SK-N-SH (cell line): ENCODE measurements around the gene PKP2. TPM values are rescaled to one million over a fixed set of nuclear protein-coding genes. Genes with fewer than 3 reads are reported as not detected.
"Not testable (repeated sequence)": the region's sequence is repeated elsewhere in the genome, so short reads cannot be mapped to it uniquely, and the experiment has no call there.

ENCODE experiments used
- CTCF ChIA-PET: fragments of 300-600, 350-600 bp; formaldehyde crosslinking; extraction: SDS; loops from one replicate; lab custom pipeline; 2021; lab: Yijun Ruan, JAX
- POLR2A ChIA-PET: fragments of 350-600 bp; sonication (Branson Sonifier 250); formaldehyde crosslinking; extraction: SDS; loops from one replicate; lab custom pipeline; 2020; ENCODE audit warnings: antibody characterized with exemption, inconsistent platforms; lab: Yijun Ruan, JAX
- DNase-seq: peaks from one replicate; pipeline ENCODE4 v3.0.0; 2012
- H2AFZ ChIP-seq: fragments of 200-600 bp; sonication (generic); 2 replicates; pipeline ENCODE4 v1.8.1; 2016; ENCODE audit warnings: antibody characterized with exemption, mild to moderate bottlenecking, low read depth
- H3F3A ChIP-seq: fragments of 200-600 bp; sonication (generic); replicated peaks from 2 replicates; pipeline ENCODE3; 2016; ENCODE audit warnings: antibody characterized with exemption, mild to moderate bottlenecking; ENCODE audit not compliant: insufficient read depth
- H3K27ac ChIP-seq, 2 experiments: fragments of 200-500 bp in 1 of 2; fragments of 200-600 bp in 1 of 2; sonication (Bioruptor generic) in 1 of 2; sonication (generic), shearing (Covaris generic) in 1 of 2; 2 replicates each; pipeline versions ENCODE4 v1.5.1 to v1.6.1; 2014 to 2016; ENCODE audit warnings: low read depth in 2 of 2, inconsistent platforms in 1 of 2, low read length in 1 of 2, mild to moderate bottlenecking in 1 of 2, mixed read lengths in 1 of 2
- H3K27me3 ChIP-seq: fragments of 200-600 bp; sonication (generic), shearing (Covaris generic); 2 replicates; pipeline ENCODE4 v1.6.1; 2016; ENCODE audit warnings: mixed run types; ENCODE audit not compliant: insufficient read depth
- H3K36me3 ChIP-seq, 2 experiments: fragments of 200-500 bp in 1 of 2; fragments of 200-600 bp in 1 of 2; sonication (Bioruptor generic) in 1 of 2; sonication (generic) in 1 of 2; replicated peaks in 1 of 2; 2 replicates each; pipeline versions ENCODE3 to v1.5.1; 2014 to 2016; ENCODE audit warnings: low read length in 1 of 2, mild to moderate bottlenecking in 1 of 2; ENCODE audit not compliant: insufficient read depth in 2 of 2, control insufficient read depth in 1 of 2
- H3K4me1 ChIP-seq, 2 experiments: fragments of 200-500 bp in 1 of 2; fragments of 200-600 bp in 1 of 2; sonication (Bioruptor generic) in 1 of 2; sonication (generic), shearing (Covaris generic) in 1 of 2; 2 replicates each; pipeline versions ENCODE4 v1.5.1 to v1.6.1; 2014 to 2016; ENCODE audit warnings: low read depth in 1 of 2, low read length in 1 of 2, mixed run types in 1 of 2; ENCODE audit not compliant: insufficient read depth in 2 of 2, control insufficient read depth in 1 of 2
- H3K4me2 ChIP-seq: fragments of 200-600 bp; sonication (generic), shearing (Covaris generic); 2 replicates; pipeline ENCODE4 v1.6.1; 2017; ENCODE audit warnings: mixed run types
- H3K4me3 ChIP-seq, 2 experiments: fragments of 200-500 bp in 1 of 2; fragments of 200-600 bp in 1 of 2; sonication (Bioruptor generic) in 1 of 2; sonication (generic), shearing (Covaris generic) in 1 of 2; 2 replicates each; pipeline versions ENCODE4 v1.5.1 to v1.8.1; 2014 to 2016; ENCODE audit warnings: low read depth in 2 of 2, inconsistent platforms in 1 of 2, low read length in 1 of 2, mild to moderate bottlenecking in 1 of 2, mixed read lengths in 1 of 2, moderate library complexity in 1 of 2
- H3K79me2 ChIP-seq: fragments of 200-600 bp; sonication (generic); 2 replicates; pipeline ENCODE4 v1.8.1; 2017; ENCODE audit warnings: mild to moderate bottlenecking; ENCODE audit not compliant: insufficient read depth
- H3K9ac ChIP-seq: fragments of 200-600 bp; sonication (generic); 2 replicates; pipeline ENCODE4 v1.6.1; 2017; ENCODE audit warnings: mixed run types
- H3K9me2 ChIP-seq: fragments of 200-600 bp; sonication (generic); 2 replicates; pipeline ENCODE4 v1.6.1; 2017; ENCODE audit warnings: mixed run types
- H3K9me3 ChIP-seq: fragments of 200-600 bp; sonication (generic); 2 replicates; pipeline ENCODE4 v1.6.1; 2017; ENCODE audit warnings: mixed run types, mild to moderate bottlenecking, moderate library complexity
- H4K20me1 ChIP-seq: fragments of 200-600 bp; sonication (generic); 2 replicates; pipeline ENCODE4 v1.6.1; 2017; ENCODE audit warnings: mild to moderate bottlenecking, mixed run types; ENCODE audit not compliant: insufficient read depth
- CHD2 ChIP-seq: fragments of 150-350 bp; IDR thresholded peaks from 2 replicates; pipeline ENCODE4 v1.6.1; 2018; ENCODE audit warnings: low read length; ENCODE audit not compliant: partially characterized antibody
- ELF1 ChIP-seq: IDR thresholded peaks from 2 replicates; pipeline ENCODE4 v1.4.0; 2012
- EZH2phosphoT487 ChIP-seq: fragments of 200-600 bp; sonication (generic); IDR thresholded peaks from 2 replicates; pipeline ENCODE4 v1.6.1; 2017; ENCODE audit warnings: low read depth, mixed run types, mild to moderate bottlenecking, antibody characterized with exemption, moderate library complexity, borderline replicate concordance
- FOXJ3 ChIP-seq: sonication (generic); formaldehyde crosslinking; IDR thresholded peaks from 2 replicates; pipeline ENCODE4 v1.5.1; 2020; ENCODE audit warnings: mild to moderate bottlenecking, missing genetic modification reagents
- FOXM1 ChIP-seq: IDR thresholded peaks from 2 replicates; pipeline ENCODE4 v1.4.0; 2012; ENCODE audit warnings: low read depth, mild to moderate bottlenecking
- MAX ChIP-seq: IDR thresholded peaks from 2 replicates; pipeline ENCODE4 v1.4.0; 2012; ENCODE audit warnings: low read depth
- MEF2A ChIP-seq: IDR thresholded peaks from 2 replicates; pipeline ENCODE4 v1.4.0; 2012; ENCODE audit warnings: low read depth, borderline replicate concordance
- NRF1 ChIP-seq: IDR thresholded peaks from 2 replicates; pipeline ENCODE4 v1.6.1; 2012; ENCODE audit warnings: low read depth, mild to moderate bottlenecking, low read length
- PBX3 ChIP-seq: IDR thresholded peaks from 2 replicates; pipeline ENCODE4; 2012
- POLR2AphosphoS5 ChIP-seq: IDR thresholded peaks from 2 replicates; pipeline ENCODE4 v1.6.1; 2012; ENCODE audit warnings: low read depth, low read length
- RAD21 ChIP-seq: IDR thresholded peaks from 2 replicates; pipeline ENCODE4 v1.6.1; 2012; ENCODE audit warnings: mild to moderate bottlenecking, low read length
- RFX5 ChIP-seq: IDR thresholded peaks from 2 replicates; pipeline ENCODE4 v1.6.1; 2012; ENCODE audit warnings: mild to moderate bottlenecking, improper control_type of control experiment, low read length
- RXRA ChIP-seq: IDR thresholded peaks from 2 replicates; pipeline ENCODE4 v1.4.0; 2012; ENCODE audit warnings: low read depth, mild to moderate bottlenecking, borderline replicate concordance
- SIN3A ChIP-seq: IDR thresholded peaks from 2 replicates; pipeline ENCODE4 v1.6.1; 2012; ENCODE audit warnings: low read depth, mild to moderate bottlenecking, low read length, moderate library complexity, borderline replicate concordance
- SMC3 ChIP-seq: IDR thresholded peaks from 2 replicates; pipeline ENCODE4 v1.6.1; 2012; ENCODE audit warnings: low read depth, low read length, improper control_type of control experiment
- TCF12 ChIP-seq: IDR thresholded peaks from 2 replicates; pipeline ENCODE4 v1.4.0; 2012
- TEAD4 ChIP-seq: IDR thresholded peaks from 2 replicates; pipeline ENCODE4 v1.4.0; 2012; ENCODE audit warnings: mild to moderate bottlenecking, borderline replicate concordance; ENCODE audit not compliant: insufficient read depth
- USF2 ChIP-seq: fragments of 150-350 bp; IDR thresholded peaks from 2 replicates; pipeline ENCODE4 v1.6.1; 2017; ENCODE audit warnings: antibody characterized with exemption, low read length, low read depth, borderline replicate concordance
- WGBS: methylation state at CpG from one replicate; pipeline ENCODE4 v1.1.6; 2017; ENCODE audit warnings: low lambda C conversion rate; 5-methylcytosine and 5-hydroxymethylcytosine counted together
- polyA plus RNA-seq, 3 experiments: library from polyadenylated mRNA; depleted of rRNA; stranded (reverse); fragments of >200 nt; gene quantifications; 2 replicates each; pipeline ENCODE4 v1.2.3, GENCODE V29; 2012
- TF ChIP-seq, protein P1 (sequence below): IDR thresholded peaks from 2 replicates; pipeline ENCODE4 v1.4.0; 2012; ENCODE audit warnings: low read depth, borderline replicate concordance

Gene PKP2
- polyA plus RNA-seq, 1 of the 3 experiments (the other 2 are of a cell fraction), result 0.10 TPM

DNA sequence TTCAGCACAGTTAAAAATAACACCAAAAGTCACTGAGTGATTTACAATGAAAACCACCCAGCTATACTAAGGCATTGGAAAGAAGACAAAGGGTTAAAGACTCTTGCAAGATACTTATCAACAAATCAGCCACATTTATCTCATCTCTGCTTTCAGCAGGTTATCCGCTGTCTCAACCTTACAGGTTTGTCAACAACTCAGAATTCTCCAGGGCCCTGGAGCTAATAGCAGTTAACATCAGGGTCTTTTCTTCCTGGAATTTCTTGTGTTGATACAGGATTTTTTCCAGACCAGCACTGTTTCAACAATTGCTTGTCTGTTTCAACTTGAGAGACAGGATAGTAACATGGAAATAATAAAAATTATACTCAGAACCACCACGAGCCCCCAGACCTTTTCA is 3.5 kb downstream of the PKP2 start:
- POLR2A ChIA-PET, result no interaction called here

GRCh38 chr12:32892369-32892768 is 4.2 kb downstream of the PKP2 start:
- WGBS, result 74% methylated on average over 3 of the region's 3 CpGs
- H3K79me2 ChIP-seq, H3K27ac ChIP-seq, H3K9me2 ChIP-seq, H4K20me1 ChIP-seq, H3K9me3 ChIP-seq, H3K4me3 ChIP-seq, H3K9ac ChIP-seq, POLR2A ChIA-PET, H3F3A ChIP-seq, H3K4me1 ChIP-seq, H3K36me3 ChIP-seq, H2AFZ ChIP-seq, DNase-seq, H3K4me2 ChIP-seq: not testable (repeated sequence)
- H3K27me3 ChIP-seq, result peaks cover 14% of the 10 kb centered on the region; the same call in 1 of the 2 replicates
- CTCF ChIA-PET, result interaction anchor here (1.3 kb wide), 1 partner anchor 137 kb away, joined by 3 read pairs; the partner anchor contains the start of gene YARS2

More for the DNA sequence above, 3.5 kb downstream of the PKP2 start:
- Histone ChIP-seq H4K20me1 (no peaks in the 10 kb centered on the region), H3K4me3 (no peak overlapping the region), H3F3A (no peaks in the 10 kb centered on the region), H3K4me1 (peaks cover 0 to 13% of the 10 kb centered on the region in 2 experiments; a peak in 2 of 4 replicates), H2AFZ (no peak overlapping the region), H3K4me2 (no peak overlapping the region), H3K9me3 (no peaks in the 10 kb centered on the region), H3K27ac (no peak overlapping the region), H3K9ac (no peak overlapping the region), H3K36me3 (no peaks in the 10 kb centered on the region), H3K79me2 (no peaks in the 10 kb centered on the region), H3K9me2 (no peaks in the 10 kb centered on the region), H3K27me3 (peaks cover 14% of the 10 kb centered on the region; the same call in 1 of the 2 replicates)
- 9% methylated on average over 2 of the region's 2 CpGs for WGBS
- CTCF ChIA-PET, result interaction anchor here (1.3 kb wide), 1 partner anchor 138 kb away, joined by 3 read pairs; the partner anchor contains the start of gene YARS2
- DNase-seq, result no peak
- TF ChIP-seq FOXJ3 (CRISPR knock-in tag), result no peak
- no peak for TF ChIP-seq MAX
- TF ChIP-seq SIN3A, result no peak
- TF ChIP-seq SMC3, result no peak
- no peak for TF ChIP-seq MEF2A
- no peak for TF ChIP-seq POLR2AphosphoS5

GRCh38 chr12:32891956-32892355 is 4.6 kb downstream of the PKP2 start:
- 44% methylated on average over 5 of the region's 5 CpGs for WGBS

More at GRCh38 chr12:32891956-32892355, 4.6 kb downstream of the PKP2 start:
- Histone ChIP-seq H3K4me1 (peaks cover 0 to 7% of the 10 kb centered on the region in 2 experiments; a peak in 2 of 4 replicates), H3K4me2 (no peak overlapping the region), H3K79me2 (no peaks in the 10 kb centered on the region), H2AFZ (no peak overlapping the region), H3K4me3 (no peak overlapping the region)
- CTCF ChIA-PET, result interaction anchor here (1.3 kb wide), 1 partner anchor 137 kb away, joined by 3 read pairs; the partner anchor contains the start of gene YARS2
- TF ChIP-seq FOXM1, result no peak
- no peak for TF ChIP-seq EZH2phosphoT487
- no peak for TF ChIP-seq RAD21
- TF ChIP-seq RFX5, result no peak
- TF ChIP-seq TEAD4, result no peak
- TF ChIP-seq PBX3, result no peak
- TF ChIP-seq NRF1, result no peak
- TF ChIP-seq MEF2A, result no peak
- TF ChIP-seq CHD2, result no peak
- TF ChIP-seq, protein P1, sequence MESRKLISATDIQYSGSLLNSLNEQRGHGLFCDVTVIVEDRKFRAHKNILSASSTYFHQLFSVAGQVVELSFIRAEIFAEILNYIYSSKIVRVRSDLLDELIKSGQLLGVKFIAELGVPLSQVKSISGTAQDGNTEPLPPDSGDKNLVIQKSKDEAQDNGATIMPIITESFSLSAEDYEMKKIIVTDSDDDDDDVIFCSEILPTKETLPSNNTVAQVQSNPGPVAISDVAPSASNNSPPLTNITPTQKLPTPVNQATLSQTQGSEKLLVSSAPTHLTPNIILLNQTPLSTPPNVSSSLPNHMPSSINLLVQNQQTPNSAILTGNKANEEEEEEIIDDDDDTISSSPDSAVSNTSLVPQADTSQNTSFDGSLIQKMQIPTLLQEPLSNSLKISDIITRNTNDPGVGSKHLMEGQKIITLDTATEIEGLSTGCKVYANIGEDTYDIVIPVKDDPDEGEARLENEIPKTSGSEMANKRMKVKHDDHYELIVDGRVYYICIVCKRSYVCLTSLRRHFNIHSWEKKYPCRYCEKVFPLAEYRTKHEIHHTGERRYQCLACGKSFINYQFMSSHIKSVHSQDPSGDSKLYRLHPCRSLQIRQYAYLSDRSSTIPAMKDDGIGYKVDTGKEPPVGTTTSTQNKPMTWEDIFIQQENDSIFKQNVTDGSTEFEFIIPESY, result no peak
- no peak for TF ChIP-seq POLR2AphosphoS5
- TF ChIP-seq USF2, result no peak
- TF ChIP-seq SIN3A, result no peak
- TF ChIP-seq TCF12, result no peak
- TF ChIP-seq ELF1, result no peak
- no peak for TF ChIP-seq RXRA
- TF ChIP-seq, all 33 proteins: peak for 0
- no peaks in the 10 kb centered on the region for H3K9me2 ChIP-seq
- H3F3A ChIP-seq, result no peaks in the 10 kb centered on the region
- H3K27ac ChIP-seq, result no peak overlapping the region
- H3K27me3 ChIP-seq, result peaks cover 14% of the 10 kb centered on the region; the same call in 1 of the 2 replicates
- H4K20me1 ChIP-seq, result no peaks in the 10 kb centered on the region
- H3K9me3 ChIP-seq, result no peaks in the 10 kb centered on the region
- no peaks in the 10 kb centered on the region for H3K36me3 ChIP-seq
- no peak for DNase-seq
- POLR2A ChIA-PET, result no interaction called here
- no peak overlapping the region for H3K9ac ChIP-seq
